Body of pancreas (tissue), 4 donors: Measurements from ENCODE around the gene TFPI. TPM values are rescaled to one million over a fixed set of nuclear protein-coding genes. Genes with fewer than 3 reads are reported as not detected.
"Not testable (repeated sequence)": the region's sequence is repeated elsewhere in the genome, so short reads cannot be mapped to it uniquely, and the experiment has no call there.

ENCODE experiments used
- ATAC-seq: fragments of 150-250 bp; one replicate; pipeline ENCODE4 v1.9.1; 2016
- DNase-seq, 4 donors: peaks; one replicate each; pipeline ENCODE4 v3.0.0-alpha.2; 2019
- H3K27ac ChIP-seq, 4 donors: fragments of 200-600 bp; sonication (generic); 1 replicate in 3 of 4; 2 replicates in 1 of 4; pipeline versions ENCODE4 v1.5.1 to v1.6.1; 2016 to 2019; ENCODE audit warnings: mild to moderate bottlenecking in 1 of 4, mixed read lengths in 1 of 4, moderate library complexity in 1 of 4
- H3K27me3 ChIP-seq, 2 donors: fragments of 200-600 bp; sonication (generic); one replicate each; pipeline ENCODE4 v1.6.0; 2016; ENCODE audit warnings: mild to moderate bottlenecking in 1 of 2
- H3K36me3 ChIP-seq, 2 donors: fragments of 200-600 bp; sonication (generic); replicated peaks in 1 of 2; 2 replicates each; pipeline ENCODE4 v1.5.1; 2016; ENCODE audit warnings: low read depth in 2 of 2; ENCODE audit not compliant: insufficient read depth in 1 of 2
- H3K4me1 ChIP-seq: fragments of 200-600 bp; sonication (generic); one replicate; pipeline ENCODE4 v1.6.0; 2016
- H3K4me3 ChIP-seq, 2 donors: fragments of 200-600 bp; sonication (generic); 1 replicate in 1 of 2; 2 replicates in 1 of 2; pipeline ENCODE4 v1.5.1; 2016 to 2019
- H3K9me3 ChIP-seq, 3 donors: fragments of 200-600 bp; sonication (generic); 1 replicate in 2 of 3; 2 replicates in 1 of 3; pipeline ENCODE4 v1.5.1; 2016
- POLR2A ChIP-seq, 3 donors: fragments of 450-650 bp; IDR thresholded peaks; one replicate each; pipeline ENCODE4 v1.6.1; 2016; ENCODE audit warnings: antibody characterized with exemption in 3 of 3, mild to moderate bottlenecking in 2 of 3
- WGBS, 2 donors: methylation state at CpG; one replicate each; pipeline ENCODE4 v1.1.5; 2017; 5-methylcytosine and 5-hydroxymethylcytosine counted together
- intact Hi-C: fragments of 100-400 bp; cut with DNase I; formaldehyde crosslinking; loops from one replicate; pipeline ENCODE4 v1.15.1; 2023
- total RNA-seq, 2 donors: library from RNA; depleted of rRNA; stranded (reverse); fragments of >200 nt; gene quantifications; one replicate each; pipeline ENCODE4 v1.1.0, GENCODE V29; 2016
- TF ChIP-seq, protein P1 (sequence below), 7 experiments: fragments of 450-650 bp in 4 of 7; fragments of 200-600 bp in 3 of 7; sonication (generic) in 3 of 7; IDR thresholded peaks; one replicate each; pipeline ENCODE4 v1.5.1; 2016 to 2019; ENCODE audit warnings: antibody characterized with exemption in 7 of 7

Gene TFPI
- total RNA-seq, 2 donors from 2014 or later, result 21.1 to 54.2 TPM

DNA sequence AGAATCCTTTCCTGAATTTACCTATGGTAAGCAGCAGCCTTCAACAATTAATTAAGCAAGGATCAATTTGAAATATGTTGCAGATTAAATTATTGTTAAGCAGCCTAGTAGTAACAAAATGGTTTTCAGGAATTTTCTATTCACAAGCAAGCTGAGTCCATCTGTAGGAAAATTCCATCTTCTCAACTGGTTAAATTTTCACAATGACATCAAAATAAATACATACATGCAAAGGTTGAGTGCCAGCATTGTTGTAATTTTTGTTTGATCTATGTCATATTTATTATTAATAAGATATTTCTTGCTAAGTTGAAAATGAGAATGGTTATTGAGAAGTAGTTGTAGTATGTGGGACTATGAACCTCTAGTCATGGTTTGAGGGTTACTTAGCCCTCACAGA is 15.3 kb upstream of the TFPI start:
- no peak for ATAC-seq
- intact Hi-C loops, result no loop called here

DNA sequence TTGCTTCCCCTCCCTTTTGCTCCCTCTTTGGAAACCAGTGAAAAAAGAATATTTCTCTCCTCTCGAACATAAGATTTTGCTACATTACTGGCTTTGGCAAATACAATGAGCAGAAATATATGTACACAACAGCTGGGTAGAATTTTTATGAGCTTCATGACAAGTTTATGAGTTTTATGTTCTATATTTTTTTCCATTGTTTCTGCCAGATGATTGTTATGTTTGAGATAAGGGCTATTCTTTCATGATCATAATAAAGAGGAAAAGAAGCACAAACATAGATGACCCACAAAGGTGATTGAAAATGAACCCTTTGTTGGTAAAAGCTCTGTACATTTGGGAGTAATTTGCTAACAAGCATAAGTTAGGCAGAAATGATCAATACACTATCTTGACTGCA is 14.8 kb upstream of the TFPI start:
- no peaks in the 10 kb centered on the region for H3K9me3 ChIP-seq

More for the DNA sequence above, 15.3 kb upstream of the TFPI start:
- H3K9me3 ChIP-seq, result no peaks in the 10 kb centered on the region
- H3K4me1 ChIP-seq, result no peaks in the 10 kb centered on the region
- H3K27ac ChIP-seq, result no peak overlapping the region
- no peak for TF ChIP-seq POLR2A (IDR thresholded peaks at IDR 0.05)
- TF ChIP-seq, protein P1, sequence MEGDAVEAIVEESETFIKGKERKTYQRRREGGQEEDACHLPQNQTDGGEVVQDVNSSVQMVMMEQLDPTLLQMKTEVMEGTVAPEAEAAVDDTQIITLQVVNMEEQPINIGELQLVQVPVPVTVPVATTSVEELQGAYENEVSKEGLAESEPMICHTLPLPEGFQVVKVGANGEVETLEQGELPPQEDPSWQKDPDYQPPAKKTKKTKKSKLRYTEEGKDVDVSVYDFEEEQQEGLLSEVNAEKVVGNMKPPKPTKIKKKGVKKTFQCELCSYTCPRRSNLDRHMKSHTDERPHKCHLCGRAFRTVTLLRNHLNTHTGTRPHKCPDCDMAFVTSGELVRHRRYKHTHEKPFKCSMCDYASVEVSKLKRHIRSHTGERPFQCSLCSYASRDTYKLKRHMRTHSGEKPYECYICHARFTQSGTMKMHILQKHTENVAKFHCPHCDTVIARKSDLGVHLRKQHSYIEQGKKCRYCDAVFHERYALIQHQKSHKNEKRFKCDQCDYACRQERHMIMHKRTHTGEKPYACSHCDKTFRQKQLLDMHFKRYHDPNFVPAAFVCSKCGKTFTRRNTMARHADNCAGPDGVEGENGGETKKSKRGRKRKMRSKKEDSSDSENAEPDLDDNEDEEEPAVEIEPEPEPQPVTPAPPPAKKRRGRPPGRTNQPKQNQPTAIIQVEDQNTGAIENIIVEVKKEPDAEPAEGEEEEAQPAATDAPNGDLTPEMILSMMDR (IDR thresholded peaks at IDR 0.05), result no peak
- no peak for DNase-seq
- H3K4me3 ChIP-seq, result no peak overlapping the region
- H3K27me3 ChIP-seq, result no peaks in the 10 kb centered on the region
- H3K36me3 ChIP-seq, result no peaks in the 10 kb centered on the region

DNA sequence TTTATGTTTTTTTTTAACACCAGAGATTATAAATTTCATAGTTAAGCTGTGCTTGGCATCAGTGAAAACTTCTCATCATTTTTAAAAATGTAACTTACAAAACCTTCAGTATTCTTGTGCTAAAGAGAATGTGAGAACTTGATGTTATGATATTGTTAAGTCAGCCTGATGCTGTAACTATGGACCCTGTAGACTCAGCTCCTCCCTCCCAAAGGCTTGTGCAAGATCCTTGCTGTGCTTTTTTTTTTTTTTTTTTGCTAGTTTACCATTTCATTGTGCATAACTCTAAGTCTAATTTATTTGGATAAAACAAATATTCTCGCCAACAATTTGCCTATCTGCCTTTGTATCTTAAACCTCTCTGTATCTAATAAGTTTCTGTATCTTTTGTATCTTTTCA is 12.9 kb upstream of the TFPI start:
- no peak for DNase-seq
- intact Hi-C loops, result no loop called here
- no peaks in the 10 kb centered on the region for H3K36me3 ChIP-seq
- no peak overlapping the region for H3K27ac ChIP-seq
- H3K4me3 ChIP-seq, result no peak overlapping the region
- H3K9me3 ChIP-seq, result no peaks in the 10 kb centered on the region
- no peaks in the 10 kb centered on the region for H3K4me1 ChIP-seq
- no peaks in the 10 kb centered on the region for H3K27me3 ChIP-seq
- 63 to 88% methylated on average over 1 of the region's 1 CpG for WGBS, 2 donors
- TF ChIP-seq, protein P1 (IDR thresholded peaks at IDR 0.05), result no peak
- TF ChIP-seq POLR2A (IDR thresholded peaks at IDR 0.05), result no peak
- ATAC-seq, result no peak

More for the DNA sequence above, 14.8 kb upstream of the TFPI start:
- Histone ChIP-seq H3K27me3 (no peaks in the 10 kb centered on the region), H3K4me1 (no peaks in the 10 kb centered on the region), H3K27ac (no peak overlapping the region), H3K36me3 (no peaks in the 10 kb centered on the region), H3K4me3 (no peak overlapping the region)
- TF ChIP-seq POLR2A (IDR thresholded peaks at IDR 0.05), result no peak
- TF ChIP-seq, protein P1 (IDR thresholded peaks at IDR 0.05), result no peak
- intact Hi-C loops, result no loop called here
- WGBS, 2 donors, result 78 to 84% methylated on average over 1 of the region's 1 CpG
- DNase-seq (no peak), ATAC-seq (no peak)

DNA sequence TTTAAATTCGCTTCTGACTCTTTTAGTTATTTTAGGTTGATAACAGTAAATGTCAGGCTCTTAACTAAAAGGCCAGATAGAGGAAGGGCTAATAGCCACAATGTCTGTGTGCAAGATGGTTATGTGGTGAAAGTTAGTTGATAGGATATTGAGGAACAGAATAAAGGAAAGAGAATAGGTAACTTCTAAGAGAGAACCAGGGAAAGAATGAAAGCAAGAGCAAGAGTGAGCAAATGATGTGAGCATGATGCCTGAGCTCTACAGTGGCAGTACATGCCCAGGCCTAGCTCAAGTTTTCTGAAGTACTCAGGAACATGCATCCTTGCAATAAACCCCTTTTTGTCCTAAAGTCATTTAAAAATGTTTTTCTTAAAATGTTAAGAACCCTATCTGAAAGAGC is 12.5 kb upstream of the TFPI start:
- H3K27me3 ChIP-seq, result no peaks in the 10 kb centered on the region
- H3K4me1 ChIP-seq, result no peaks in the 10 kb centered on the region
- no peak overlapping the region for H3K4me3 ChIP-seq
- no peaks in the 10 kb centered on the region for H3K36me3 ChIP-seq
- H3K9me3 ChIP-seq, result no peaks in the 10 kb centered on the region
- intact Hi-C loops, result no loop called here
- no peak for ATAC-seq
- no peak overlapping the region for H3K27ac ChIP-seq
- no peak for TF ChIP-seq POLR2A (IDR thresholded peaks at IDR 0.05)
- TF ChIP-seq, protein P1 (IDR thresholded peaks at IDR 0.05), result no peak
- DNase-seq, result no peak
- WGBS, 2 donors, result 52 to 71% methylated on average over 1 of the region's 1 CpG

DNA sequence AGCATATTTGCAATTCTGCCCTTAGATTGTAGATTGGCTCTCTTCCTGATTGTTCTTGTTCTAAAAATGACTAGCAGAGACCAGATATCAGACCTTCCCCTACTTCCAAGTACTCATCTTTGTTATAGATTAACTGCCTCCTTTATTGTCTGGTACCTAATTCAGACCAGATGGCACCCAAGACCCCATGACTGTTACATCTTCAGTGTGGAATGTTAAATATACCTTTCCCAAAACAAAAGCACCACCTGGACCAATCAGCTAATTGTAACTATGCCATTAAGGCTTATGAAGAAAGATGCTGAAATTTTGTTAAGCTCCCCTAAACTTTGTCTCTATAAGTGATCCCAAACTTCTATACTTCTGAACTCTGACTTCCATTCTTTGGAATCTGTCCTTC is 12.0 kb upstream of the TFPI start:
- H3K27ac ChIP-seq, result no peak overlapping the region
- no peaks in the 10 kb centered on the region for H3K9me3 ChIP-seq
- no peaks in the 10 kb centered on the region for H3K36me3 ChIP-seq
- H3K4me1 ChIP-seq, result no peaks in the 10 kb centered on the region
- TF ChIP-seq, protein P1 (IDR thresholded peaks at IDR 0.05), result no peak
- no peak for TF ChIP-seq POLR2A (IDR thresholded peaks at IDR 0.05)
- DNase-seq, result no peak
- no peak overlapping the region for H3K4me3 ChIP-seq
- ATAC-seq, result no peak
- intact Hi-C loops, result no loop called here
- no peaks in the 10 kb centered on the region for H3K27me3 ChIP-seq

DNA sequence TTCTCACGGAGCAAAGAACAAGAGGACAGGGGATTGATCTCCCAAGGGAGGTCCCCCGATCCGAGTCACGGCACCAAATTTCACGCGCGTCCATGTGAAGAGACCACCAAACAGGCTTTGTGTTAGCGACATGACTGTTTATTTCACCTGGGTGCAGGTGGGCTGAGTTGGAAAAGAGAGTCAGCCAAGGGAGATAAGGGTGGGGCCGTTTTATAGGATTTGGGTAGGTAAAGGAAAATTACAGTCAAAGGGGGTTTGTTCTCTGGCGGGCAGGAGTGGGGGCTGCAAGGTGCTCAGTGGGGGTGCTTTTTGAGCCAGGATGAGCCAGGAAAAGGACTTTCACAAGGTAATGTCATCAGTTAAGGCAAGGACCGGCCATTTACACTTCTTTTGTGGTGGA is 11.4 kb upstream of the TFPI start:
- ATAC-seq, H3K4me1 ChIP-seq, H3K27me3 ChIP-seq, intact Hi-C loops, DNase-seq, H3K27ac ChIP-seq, H3K4me3 ChIP-seq, H3K36me3 ChIP-seq, H3K9me3 ChIP-seq: not testable (repeated sequence)
- WGBS, 2 donors, result 88 to 89% methylated on average over 10 of the region's 11 CpGs

DNA sequence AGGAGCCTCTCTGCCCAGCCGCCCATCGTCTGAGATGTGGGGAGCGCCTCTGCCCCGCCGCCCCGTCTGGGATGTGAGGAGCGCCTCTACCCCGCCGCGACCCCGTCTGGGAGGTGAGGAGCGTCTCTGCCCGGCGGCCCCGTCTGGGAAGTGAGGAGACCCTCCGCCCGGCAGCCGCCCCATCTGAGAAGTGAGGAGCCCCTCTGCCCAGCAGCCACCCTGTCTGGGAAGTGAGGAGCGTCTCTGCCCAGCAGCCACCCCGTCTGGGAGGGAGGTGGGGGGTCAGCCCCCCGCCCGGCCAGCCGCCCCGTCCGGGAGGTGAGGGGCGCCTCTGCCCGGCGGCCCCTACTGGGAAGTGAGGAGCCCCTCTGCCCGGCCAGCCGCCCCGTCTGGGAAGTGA is 2.3 kb upstream of the TFPI start:
- intact Hi-C loops, H3K36me3 ChIP-seq, H3K9me3 ChIP-seq, H3K4me3 ChIP-seq, H3K27me3 ChIP-seq, H3K27ac ChIP-seq, DNase-seq, ATAC-seq, H3K4me1 ChIP-seq: not testable (repeated sequence)
- 96% methylated on average over 29 of the region's 31 CpGs; no CpG with 5 or more reads in 1 of the 2 donors for WGBS, 2 donors
